Erythroblast (primary cell): ENCODE results near the gene METAP2.

Experiments
- GATA1 ChIP-seq: IDR thresholded peaks from 2 replicates; pipeline ENCODE4 v1.6.1; 2011; ENCODE audit warnings: low read depth, mild to moderate bottlenecking, control low read depth, low read length, moderate library complexity
- POLR2A ChIP-seq: IDR thresholded peaks from 2 replicates; pipeline ENCODE4 v1.6.1; 2011; ENCODE audit warnings: mild to moderate bottlenecking, low read length

GRCh38 chr12:95431120-95431519 is 42.8 kb upstream of the METAP2 start:
- TF ChIP-seq POLR2A (no peak), GATA1 (no peak)
